Urinary bladder (tissue), 4 donors: ENCODE data around the gene ANKRD12. TPM values are rescaled to one million over a fixed set of nuclear protein-coding genes. Genes with fewer than 3 reads are reported as not detected.
"Not testable (repeated sequence)": the region's sequence is repeated elsewhere in the genome, so short reads cannot be mapped to it uniquely, and the experiment has no call there.

Source experiments
- DNase-seq: peaks from one replicate; pipeline ENCODE4 v3.0.0-alpha.2; 2015; ENCODE audit errors: extremely low spot score
- H3K27ac ChIP-seq: one replicate; pipeline ENCODE4 v1.5.1; 2013; ENCODE audit warnings: low read depth, mild to moderate bottlenecking, moderate library complexity
- H3K36me3 ChIP-seq: one replicate; pipeline ENCODE4 v1.6.1; 2013; ENCODE audit warnings: mild to moderate bottlenecking, moderate library complexity; ENCODE audit not compliant: insufficient read depth
- H3K4me1 ChIP-seq: one replicate; pipeline ENCODE4 v1.6.1; 2013; ENCODE audit warnings: mild to moderate bottlenecking, moderate library complexity; ENCODE audit not compliant: insufficient read depth
- H3K4me3 ChIP-seq: one replicate; pipeline ENCODE4 v1.5.1; 2013; ENCODE audit warnings: low read depth, low read length
- WGBS: extraction: QIAGEN DNeasy Blood & Tissue Kit; methylation state at CpG from one replicate; pipeline ENCODE4 v1.1.7; 2013; 5-methylcytosine and 5-hydroxymethylcytosine counted together
- polyA plus RNA-seq: library from polyadenylated mRNA; stranded (reverse); fragments of 200-250 nt; gene quantifications from one replicate; pipeline ENCODE4 v1.2.3, GENCODE V29; 2013
- total RNA-seq: library from RNA; depleted of rRNA; stranded (reverse); fragments of >200 nt; gene quantifications from one replicate; pipeline ENCODE4 v1.2.3, GENCODE V29; 2014
- donor health status: healthy with polysubstance abuse.
- donor health status: healthy.

The ANKRD12 gene
- total and polyA plus RNA-seq, 2 donors: 12.5 to 65.9 TPM

DNA sequence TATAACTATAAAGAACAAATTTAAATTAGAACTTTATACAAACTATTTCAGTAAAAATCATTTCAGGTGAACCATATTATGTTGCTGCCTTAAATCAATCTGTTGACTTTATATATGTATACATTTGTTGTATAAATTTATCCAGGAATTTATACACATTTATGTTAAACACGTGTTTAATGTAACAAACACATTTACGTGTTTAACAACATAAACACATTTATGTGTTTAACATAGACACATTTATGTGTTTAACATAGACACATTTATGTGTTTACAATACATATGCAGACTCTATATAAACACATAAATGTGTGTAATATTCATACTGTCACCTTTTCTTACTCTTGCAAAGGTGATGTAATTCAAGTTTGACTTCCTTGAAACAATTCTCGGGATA is 122.6 kb downstream of the ANKRD12 start:
- no peak overlapping the region for H3K27ac ChIP-seq
- WGBS: 68% methylated on average over 3 of the region's 3 CpGs
- peaks cover 2% of the 10 kb centered on the region for H3K36me3 ChIP-seq

DNA sequence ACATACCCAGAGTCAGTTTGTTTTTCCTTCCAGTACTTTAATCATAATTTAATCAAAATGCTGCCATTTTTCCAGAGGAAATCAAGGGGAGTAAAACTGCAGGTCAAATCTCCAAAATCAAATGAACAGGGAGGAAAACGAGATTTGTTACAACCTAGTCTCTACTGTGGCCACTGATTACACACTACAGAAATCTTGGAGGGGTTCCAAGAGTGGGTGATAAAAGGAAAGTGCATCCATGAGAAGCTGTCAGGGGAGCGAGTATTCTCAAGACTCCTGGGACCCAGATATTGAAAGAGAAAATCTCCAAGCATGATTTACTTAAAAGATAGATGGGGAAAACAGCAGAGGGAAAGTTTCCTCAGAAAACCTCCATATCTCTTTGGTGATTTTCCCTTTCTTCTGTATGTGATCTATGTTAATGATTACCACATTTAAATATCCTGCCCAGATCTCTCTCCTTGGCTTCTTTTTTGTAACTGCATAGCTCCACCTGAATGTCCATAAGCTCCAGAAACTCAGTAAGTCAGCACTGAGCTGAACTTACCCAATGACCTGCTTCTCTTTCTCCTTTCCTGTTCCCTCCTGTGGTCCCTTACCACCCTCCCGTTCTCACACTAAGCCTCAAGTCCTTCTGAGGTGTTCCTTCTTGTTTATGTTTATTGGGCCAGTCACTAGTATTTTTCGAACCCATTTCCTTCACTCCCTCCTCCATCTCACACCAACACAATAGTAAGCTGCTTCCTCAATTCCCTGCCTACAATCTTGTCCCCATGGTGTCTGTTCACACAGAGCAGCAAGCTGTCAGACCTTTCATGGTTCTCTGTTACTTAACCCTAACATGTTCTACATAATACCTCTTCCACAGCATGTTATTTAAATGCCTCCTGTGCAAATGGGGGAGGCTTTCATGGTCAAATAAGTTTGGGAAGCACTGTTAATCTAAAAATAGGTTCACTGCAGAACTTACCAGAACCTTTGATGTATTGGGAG is 124.1 kb downstream of the ANKRD12 start:
- 64% methylated on average over 4 of the region's 4 CpGs for WGBS
- Histone ChIP-seq H3K4me1 (no peaks in the 10 kb centered on the region), H3K36me3 (peaks cover 2% of the 10 kb centered on the region), H3K4me3 (no peak overlapping the region), H3K27ac (no peak overlapping the region)
- DNase-seq: no peak

More for the DNA sequence above, 122.6 kb downstream of the ANKRD12 start:
- H3K4me1 ChIP-seq: no peaks in the 10 kb centered on the region
- DNase-seq: no peak
- H3K4me3 ChIP-seq: no peak overlapping the region

DNA sequence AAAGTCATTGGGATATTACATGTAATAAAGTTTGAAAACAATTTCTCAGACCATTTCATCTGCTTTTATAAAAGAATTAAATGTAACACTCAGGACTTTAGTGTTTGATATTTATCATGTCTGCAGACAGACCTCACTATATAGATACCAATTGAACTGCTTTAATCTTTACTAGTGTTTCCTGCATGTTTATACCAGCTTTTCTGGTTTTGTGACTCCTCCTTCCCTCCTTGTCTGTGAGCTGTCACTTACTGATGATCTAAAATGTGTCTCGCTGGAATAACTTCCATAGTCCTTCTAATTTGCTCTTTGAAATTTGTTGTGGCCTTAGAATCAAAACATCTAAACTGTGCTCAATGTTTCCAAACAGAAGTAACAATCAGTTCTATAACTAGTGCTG is 126.7 kb downstream of the ANKRD12 start:
- no peaks in the 10 kb centered on the region for H3K36me3 ChIP-seq
- no peak overlapping the region for H3K27ac ChIP-seq
- no peaks in the 10 kb centered on the region for H3K4me1 ChIP-seq
- no peak for DNase-seq
- H3K4me3 ChIP-seq: no peak overlapping the region
- 86% methylated on average over 1 of the region's 1 CpG for WGBS

DNA sequence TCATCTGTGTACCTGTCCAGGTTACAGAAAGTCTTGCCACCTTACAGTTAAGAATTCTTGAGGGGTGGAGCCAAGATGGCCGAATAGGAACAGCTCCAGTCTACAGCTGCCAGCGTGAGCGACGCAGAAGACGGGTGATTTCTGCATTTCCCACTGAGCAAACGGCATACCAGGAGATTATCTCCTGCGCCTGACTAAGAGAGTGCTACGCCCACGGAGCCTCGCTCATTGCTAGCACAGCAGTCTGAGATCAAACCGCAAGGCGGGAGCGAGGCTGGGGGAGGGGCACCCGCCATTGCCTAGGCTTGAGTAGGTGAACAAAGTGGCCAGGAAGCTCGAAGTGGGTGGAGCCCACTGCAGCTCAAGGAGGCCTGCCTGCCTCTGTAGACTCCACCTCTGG is 128.2 kb downstream of the ANKRD12 start:
- not testable (repeated sequence) for H3K4me3 ChIP-seq, H3K36me3 ChIP-seq, H3K4me1 ChIP-seq, DNase-seq, H3K27ac ChIP-seq
- WGBS: 98% methylated on average over 15 of the region's 15 CpGs

DNA sequence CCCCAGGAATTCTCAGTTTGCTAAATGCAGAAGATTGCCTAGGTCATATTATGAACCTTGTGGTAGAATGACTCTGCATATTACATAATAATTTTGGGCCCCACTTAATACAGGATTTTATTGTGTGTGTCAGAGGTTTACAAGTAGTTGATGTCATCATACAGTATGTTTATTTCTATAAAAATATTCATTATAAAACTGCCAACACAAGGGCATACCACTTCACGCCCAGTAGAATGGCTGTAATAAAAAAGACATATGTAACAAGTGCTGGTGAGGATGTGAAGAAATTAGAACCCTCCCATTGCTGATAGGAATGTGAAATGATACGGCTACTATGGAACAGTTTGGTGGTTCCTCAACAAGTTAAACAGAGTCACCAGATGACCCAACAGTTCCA is 136.6 kb downstream of the ANKRD12 start:
- H3K27ac ChIP-seq: no peak overlapping the region
- peaks cover 3% of the 10 kb centered on the region for H3K36me3 ChIP-seq
- no peaks in the 10 kb centered on the region for H3K4me1 ChIP-seq
- DNase-seq: no peak
- WGBS: 95% methylated on average over 2 of the region's 2 CpGs
- no peak overlapping the region for H3K4me3 ChIP-seq

DNA sequence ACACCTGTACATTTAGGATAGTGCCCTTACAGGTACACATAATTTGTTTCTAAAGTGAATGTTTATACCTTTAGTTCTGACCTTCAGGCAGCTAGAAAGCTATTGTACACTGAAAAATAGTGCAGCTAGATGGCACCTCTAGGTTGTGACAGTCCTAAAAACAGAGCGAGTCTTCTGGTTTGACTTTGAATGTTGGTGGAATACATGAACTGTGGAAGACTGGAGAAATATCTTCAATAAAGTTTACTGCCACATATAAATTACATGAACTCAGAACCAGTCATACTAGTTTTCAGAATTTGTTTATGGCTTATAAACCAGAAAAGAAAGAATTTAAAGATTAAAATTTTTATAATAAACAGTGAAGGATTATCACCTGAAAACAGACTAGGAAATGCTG is 139.3 kb downstream of the ANKRD12 start:
- peaks cover 3% of the 10 kb centered on the region for H3K36me3 ChIP-seq
- 86% methylated on average over 1 of the region's 1 CpG for WGBS
- H3K4me3 ChIP-seq: no peak overlapping the region
- no peak overlapping the region for H3K27ac ChIP-seq
- no peak for DNase-seq
- H3K4me1 ChIP-seq: no peaks in the 10 kb centered on the region

DNA sequence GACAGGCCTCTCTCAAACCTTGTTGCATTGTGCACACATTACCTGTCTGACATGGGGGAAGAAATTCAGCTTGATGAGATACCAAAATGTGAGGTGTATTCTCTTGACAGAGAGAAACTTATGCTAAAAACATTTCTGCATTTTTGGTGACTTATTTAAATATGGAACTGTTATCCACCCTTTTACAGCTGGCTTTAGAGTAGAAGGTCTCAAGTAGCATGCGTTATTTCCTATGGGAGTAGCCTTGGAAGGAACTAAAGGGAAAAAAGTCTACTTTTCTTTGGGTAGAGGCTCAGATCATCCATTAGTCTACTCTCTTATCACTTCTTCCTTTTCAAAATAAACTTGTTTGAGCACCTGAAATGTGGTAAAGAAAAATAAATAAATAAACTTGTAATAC is 141.4 kb downstream of the ANKRD12 start:
- no peak for DNase-seq
- H3K27ac ChIP-seq: no peak overlapping the region
- 99% methylated on average over 1 of the region's 1 CpG for WGBS
- H3K36me3 ChIP-seq: peaks cover 3% of the 10 kb centered on the region
- no peaks in the 10 kb centered on the region for H3K4me1 ChIP-seq
- no peak overlapping the region for H3K4me3 ChIP-seq

DNA sequence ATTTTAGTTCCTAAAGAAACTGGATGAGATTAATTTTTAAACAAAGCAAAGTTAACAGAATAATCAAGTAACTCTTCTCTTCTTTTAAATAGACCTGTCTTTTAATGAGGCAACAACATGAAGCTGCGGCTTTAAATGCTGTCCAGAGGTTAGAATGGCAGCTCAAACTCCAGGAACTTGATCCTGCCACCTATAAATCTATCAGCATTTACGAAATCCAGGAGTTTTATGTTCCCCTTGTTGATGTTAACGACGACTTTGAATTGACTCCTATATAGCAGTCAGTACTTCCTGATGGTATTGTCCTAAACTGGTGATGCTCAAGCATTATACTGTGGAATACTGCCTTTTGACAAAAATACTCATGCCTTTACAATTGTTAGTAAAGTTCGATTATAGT is 144.3 kb downstream of the ANKRD12 start:
- H3K4me3 ChIP-seq: no peak overlapping the region
- DNase-seq: no peak
- peaks cover 3% of the 10 kb centered on the region for H3K36me3 ChIP-seq
- no peak overlapping the region for H3K27ac ChIP-seq
- no peaks in the 10 kb centered on the region for H3K4me1 ChIP-seq
- WGBS: 47% methylated on average over 5 of the region's 5 CpGs

DNA sequence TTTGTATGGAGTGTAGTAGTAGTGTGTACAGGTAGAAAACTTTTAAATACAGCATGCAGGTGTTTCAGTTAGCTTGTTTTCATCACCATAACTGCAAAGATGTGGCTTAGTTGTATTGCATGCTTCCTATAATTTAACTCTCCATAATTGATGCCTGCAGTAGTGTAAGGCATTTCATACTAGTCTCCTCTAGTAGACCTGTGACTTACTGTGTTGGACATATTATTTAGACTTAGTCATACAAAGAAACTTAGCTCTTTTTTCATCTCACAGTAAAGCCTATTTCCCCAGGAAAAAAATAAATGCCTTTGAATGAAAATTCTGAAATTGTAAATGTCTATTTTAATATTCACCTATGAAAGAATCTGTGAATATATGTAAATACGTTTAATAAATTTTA is 145.2 kb downstream of the ANKRD12 start:
- 79% methylated on average over 1 of the region's 1 CpG for WGBS
- no peak for DNase-seq
- no peaks in the 10 kb centered on the region for H3K4me1 ChIP-seq
- H3K27ac ChIP-seq: no peak overlapping the region
- H3K4me3 ChIP-seq: no peak overlapping the region
- peaks cover 2% of the 10 kb centered on the region for H3K36me3 ChIP-seq

DNA sequence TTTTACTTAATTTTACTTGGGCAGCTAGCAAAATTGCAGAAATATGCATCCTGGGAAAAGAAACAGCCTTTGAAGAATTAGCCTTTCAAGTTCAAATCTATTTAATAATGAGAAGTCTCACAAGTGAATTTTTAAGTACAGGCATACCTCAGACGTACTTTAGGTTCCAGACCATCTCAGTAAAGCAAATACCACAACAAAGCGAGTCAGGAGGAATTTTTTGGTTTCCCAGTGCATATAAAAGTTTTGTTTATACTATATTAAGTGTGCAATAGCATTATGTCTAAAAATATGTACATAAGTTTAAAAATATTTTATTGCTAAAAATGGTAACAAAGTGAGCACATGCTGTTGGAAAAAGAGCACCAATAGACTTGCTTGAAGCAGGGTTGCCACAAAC is 147.2 kb downstream of the ANKRD12 start:
- no peak for DNase-seq
- Histone ChIP-seq H3K36me3 (no peaks in the 10 kb centered on the region), H3K27ac (no peak overlapping the region), H3K4me1 (no peaks in the 10 kb centered on the region), H3K4me3 (no peak overlapping the region)
- 64% methylated on average over 2 of the region's 2 CpGs for WGBS

DNA sequence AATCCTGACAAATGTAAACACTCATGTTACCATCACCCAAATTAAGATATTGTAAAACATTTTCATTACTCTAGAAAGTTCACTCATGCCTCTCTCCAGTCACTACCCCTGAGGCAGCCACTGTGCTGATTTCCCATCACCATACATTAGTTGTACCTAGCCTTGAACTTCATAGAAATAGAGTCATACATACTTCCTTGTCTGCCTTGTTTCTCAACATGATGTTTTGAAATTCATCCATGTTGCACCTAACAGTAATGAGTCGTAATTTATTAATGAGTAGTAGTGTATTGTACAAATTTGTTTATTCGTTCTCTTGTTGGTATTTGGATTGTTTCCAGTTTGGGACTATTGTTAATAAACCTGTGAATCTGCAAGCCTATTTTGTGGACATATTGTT is 149.0 kb downstream of the ANKRD12 start:
- DNase-seq: no peak
- 94% methylated on average over 2 of the region's 2 CpGs for WGBS
- Histone ChIP-seq H3K27ac (no peak overlapping the region), H3K36me3 (no peaks in the 10 kb centered on the region), H3K4me3 (no peak overlapping the region), H3K4me1 (no peaks in the 10 kb centered on the region)

DNA sequence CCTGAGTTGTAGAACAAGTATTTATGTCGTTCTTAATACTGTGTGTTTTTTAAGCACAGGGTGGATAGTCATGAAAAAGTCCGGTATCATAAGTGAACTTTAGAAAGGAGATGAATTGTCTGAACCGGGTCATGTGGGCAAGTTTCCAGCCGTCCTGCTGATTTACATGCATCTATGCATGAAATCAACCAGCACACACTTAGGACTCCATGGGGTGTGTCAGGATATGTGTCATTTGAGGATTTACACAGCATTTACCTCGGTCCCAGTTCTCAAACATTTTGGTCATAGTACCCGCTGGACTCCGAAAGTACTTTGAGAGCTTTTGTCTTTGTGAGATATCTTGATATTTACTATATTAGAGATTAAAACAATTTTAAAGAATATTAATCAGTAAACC is 150.5 kb downstream of the ANKRD12 start:
- WGBS: 72% methylated on average over 7 of the region's 7 CpGs
- Histone ChIP-seq H3K36me3 (no peaks in the 10 kb centered on the region), H3K4me1 (no peaks in the 10 kb centered on the region), H3K4me3 (no peak overlapping the region), H3K27ac (no peak overlapping the region)
- no peak for DNase-seq

DNA sequence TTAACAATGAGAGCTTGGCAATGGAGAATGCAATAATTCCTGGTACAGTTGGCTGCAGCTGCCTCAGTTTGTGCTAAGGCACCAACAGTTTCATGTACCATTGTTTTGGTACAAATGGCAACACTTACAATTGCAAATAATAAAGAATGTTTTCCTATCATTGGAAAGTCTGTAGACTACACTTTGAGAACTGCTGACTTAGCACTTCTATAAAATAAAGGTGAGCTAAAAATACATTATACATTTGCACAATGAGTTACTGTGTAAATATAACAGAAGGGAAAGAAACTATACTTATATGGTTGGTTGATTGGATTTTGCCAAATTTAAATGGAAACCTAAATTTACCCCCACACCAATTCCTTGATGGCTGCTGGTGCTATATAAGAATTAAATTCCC is 153.1 kb downstream of the ANKRD12 start:
- no peaks in the 10 kb centered on the region for H3K4me1 ChIP-seq
- DNase-seq: no peak

DNA sequence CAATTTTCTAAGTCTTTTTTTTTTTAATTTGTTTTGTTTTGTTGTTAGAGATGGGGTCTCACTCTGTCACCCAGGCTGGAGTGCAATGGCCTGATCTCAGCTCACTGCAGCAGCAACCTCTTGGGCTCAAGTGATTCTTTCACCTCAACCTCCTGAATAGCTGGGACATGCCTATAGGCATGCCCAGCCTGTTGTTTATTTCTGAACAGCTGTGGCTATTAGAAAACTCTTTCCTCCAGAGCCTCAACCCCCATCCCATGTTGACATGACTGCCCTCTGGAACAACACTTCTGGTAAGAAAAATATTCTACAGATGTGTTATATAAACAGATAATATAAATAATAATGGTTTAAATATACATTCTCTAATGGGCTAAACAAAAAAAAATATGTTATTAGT is 153.6 kb downstream of the ANKRD12 start:
- no peaks in the 10 kb centered on the region for H3K4me1 ChIP-seq
- no peak for DNase-seq
- H3K4me3 ChIP-seq: no peak overlapping the region
- H3K36me3 ChIP-seq: no peaks in the 10 kb centered on the region
- H3K27ac ChIP-seq: no peak overlapping the region

More for the DNA sequence above, 153.1 kb downstream of the ANKRD12 start:
- H3K4me3 ChIP-seq: no peak overlapping the region
- H3K36me3 ChIP-seq: no peaks in the 10 kb centered on the region
- no peak overlapping the region for H3K27ac ChIP-seq
